PC-3 (cell line): ENCODE data around the gene AKAIN1.

ENCODE experiments used
- EZH2 ChIP-seq: fragments of 300-600 bp; sonication (generic); IDR thresholded peaks from one replicate; pipeline ENCODE4 v1.6.1; 2017; ENCODE audit warnings: antibody characterized with exemption, mild to moderate bottlenecking, low read length; ENCODE audit not compliant: unreplicated experiment
- TF ChIP-seq, protein P1 (sequence below): fragments of 300-600 bp; sonication (generic); conservative IDR thresholded peaks from 2 replicates; pipeline ENCODE4 v1.5.1; 2017; ENCODE audit warnings: antibody characterized with exemption, low read depth, mild to moderate bottlenecking, low read length

DNA sequence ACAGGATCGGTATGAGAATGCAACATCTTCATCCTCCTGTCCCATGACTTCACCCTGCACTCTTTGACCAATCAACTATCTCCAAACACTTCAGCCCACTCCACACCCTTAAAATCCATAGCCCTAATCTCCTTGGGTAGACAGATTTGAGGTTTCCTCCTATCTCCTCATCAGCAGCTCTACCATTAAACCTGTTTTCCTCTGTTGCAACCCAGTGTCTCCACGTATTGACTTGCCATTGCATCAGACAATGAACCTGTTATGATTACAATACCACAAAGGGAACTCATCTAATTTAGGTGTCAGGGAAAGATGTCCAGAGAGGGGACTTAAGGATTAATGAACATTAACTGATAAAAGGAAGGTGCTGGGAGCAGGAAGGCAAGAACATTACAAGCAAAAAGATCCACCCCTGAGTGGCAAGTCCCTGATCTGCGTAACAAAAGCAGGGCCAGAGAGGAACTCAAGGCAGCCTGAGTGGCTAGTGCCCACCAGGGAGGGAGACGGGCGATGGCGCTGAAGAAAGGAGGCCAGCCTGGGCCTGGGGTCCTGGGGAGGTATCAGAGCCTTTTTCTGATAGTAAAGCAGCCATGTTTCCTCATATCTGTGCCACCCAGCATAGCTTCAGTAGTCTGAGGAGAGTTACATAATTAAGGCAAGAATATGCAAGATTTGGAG is 44.6 kb downstream of the AKAIN1 start:
- TF ChIP-seq, protein P1, sequence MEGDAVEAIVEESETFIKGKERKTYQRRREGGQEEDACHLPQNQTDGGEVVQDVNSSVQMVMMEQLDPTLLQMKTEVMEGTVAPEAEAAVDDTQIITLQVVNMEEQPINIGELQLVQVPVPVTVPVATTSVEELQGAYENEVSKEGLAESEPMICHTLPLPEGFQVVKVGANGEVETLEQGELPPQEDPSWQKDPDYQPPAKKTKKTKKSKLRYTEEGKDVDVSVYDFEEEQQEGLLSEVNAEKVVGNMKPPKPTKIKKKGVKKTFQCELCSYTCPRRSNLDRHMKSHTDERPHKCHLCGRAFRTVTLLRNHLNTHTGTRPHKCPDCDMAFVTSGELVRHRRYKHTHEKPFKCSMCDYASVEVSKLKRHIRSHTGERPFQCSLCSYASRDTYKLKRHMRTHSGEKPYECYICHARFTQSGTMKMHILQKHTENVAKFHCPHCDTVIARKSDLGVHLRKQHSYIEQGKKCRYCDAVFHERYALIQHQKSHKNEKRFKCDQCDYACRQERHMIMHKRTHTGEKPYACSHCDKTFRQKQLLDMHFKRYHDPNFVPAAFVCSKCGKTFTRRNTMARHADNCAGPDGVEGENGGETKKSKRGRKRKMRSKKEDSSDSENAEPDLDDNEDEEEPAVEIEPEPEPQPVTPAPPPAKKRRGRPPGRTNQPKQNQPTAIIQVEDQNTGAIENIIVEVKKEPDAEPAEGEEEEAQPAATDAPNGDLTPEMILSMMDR = no peak
- TF ChIP-seq EZH2 = no peak
